A549 (cell line): ENCODE data around the gene MANF. TPM values are rescaled to one million over a fixed set of nuclear protein-coding genes. Genes with fewer than 3 reads are reported as not detected.

Experiments
- ATAC-seq, 2 experiments: fragments of 200-7000 bp in 1 of 2; fragments of >200 bp in 1 of 2; cut with Nextera tagmentation in 1 of 2; cut with Tn5 transposase in 1 of 2; 3 replicates each; pipeline versions ENCODE4 v1.8.0 to v1.9.1; 2018 to 2020; ENCODE audit warnings: mild to moderate bottlenecking in 1 of 2, moderate library complexity in 1 of 2
- CTCF ChIA-PET: fragments of 300-600 bp; sonication (Branson Sonifier 250); formaldehyde crosslinking; extraction: SDS; loops from one replicate; lab custom pipeline; 2021; ENCODE audit warnings: antibody characterized with exemption, inconsistent platforms; lab: Yijun Ruan, JAX
- POLR2A ChIA-PET: fragments of 350-600 bp; formaldehyde crosslinking; extraction: SDS; loops from one replicate; lab custom pipeline; 2021; ENCODE audit warnings: antibody characterized with exemption, inconsistent platforms; lab: Yijun Ruan, JAX
- DNase-seq, 2 experiments: peaks; one replicate each; pipeline versions ENCODE4 v3.0.0 to v3.0.0-alpha.2; 2011 to 2016; ENCODE audit warnings: low read depth in 1 of 2, low spot score in 1 of 2
- FAIRE-seq: peaks from 2 replicates; lab custom pipeline; 2011; peaks lifted over from hg19 to GRCh38; lab: Jason Lieb, UNC
- H3K27ac ChIP-seq, 2 experiments: fragments of >200 bp; sonication (Bioruptor Twin); formaldehyde crosslinking; 3 replicates each; pipeline ENCODE4 v1.5.1; 2016 to 2017
- H3K4me1 ChIP-seq: fragments of >200 bp; sonication (Bioruptor Twin); formaldehyde crosslinking; 3 replicates; pipeline ENCODE4 v1.6.1; 2016
- H3K4me2 ChIP-seq: fragments of >200 bp; sonication (Bioruptor Twin); formaldehyde crosslinking; 3 replicates; pipeline ENCODE4 v1.6.1; 2016
- H3K4me3 ChIP-seq: fragments of >200 bp; sonication (Bioruptor Twin); formaldehyde crosslinking; 3 replicates; pipeline ENCODE4 v1.5.1; 2016
- H3K9me3 ChIP-seq: fragments of >200 bp; sonication (Bioruptor Twin); formaldehyde crosslinking; 3 replicates; pipeline ENCODE4 v1.6.1; 2016
- BCL3 ChIP-seq: fragments of >200 bp; sonication (Bioruptor Twin); formaldehyde crosslinking; IDR thresholded peaks from 3 replicates; pipeline ENCODE4 v1.6.1; 2016
- BHLHE40 ChIP-seq: IDR thresholded peaks from 2 replicates; pipeline ENCODE4 v1.6.1; 2012; ENCODE audit warnings: low read depth, low read length, inconsistent platforms
- CBX2 ChIP-seq: fragments of 200-600 bp; sonication (generic); IDR thresholded peaks from 2 replicates; pipeline ENCODE4 v1.6.1; 2016; ENCODE audit warnings: low read depth, mild to moderate bottlenecking, borderline replicate concordance
- CHD2 ChIP-seq: fragments of 150-350 bp; IDR thresholded peaks from 2 replicates; pipeline ENCODE4 v1.6.1; 2014; ENCODE audit warnings: low read length; ENCODE audit not compliant: partially characterized antibody
- E2F6 ChIP-seq: IDR thresholded peaks from 2 replicates; pipeline ENCODE4 v1.6.1; 2012; ENCODE audit warnings: low read depth, borderline replicate concordance
- EHF ChIP-seq: fragments of 250-450 bp; sonication (Bioruptor Pico); IDR thresholded peaks from 2 replicates; pipeline ENCODE4 v1.5.0; 2020; ENCODE audit warnings: mild to moderate bottlenecking
- EHMT2 ChIP-seq: fragments of 200-600 bp; sonication (generic); IDR thresholded peaks from 2 replicates; pipeline ENCODE4 v1.6.1; 2016; ENCODE audit warnings: antibody characterized with exemption, low read depth, mild to moderate bottlenecking, moderate library complexity
- ELK1 ChIP-seq: fragments of 150-350 bp; IDR thresholded peaks from 2 replicates; pipeline ENCODE4 v1.6.1; 2014; ENCODE audit warnings: low read depth, mild to moderate bottlenecking, low read length
- ESRRA ChIP-seq: fragments of 150-350 bp; IDR thresholded peaks from 2 replicates; pipeline ENCODE4 v1.6.1; 2014; ENCODE audit warnings: mild to moderate bottlenecking, low read length, borderline replicate concordance
- FOSB ChIP-seq: fragments of 250-450 bp; sonication (Bioruptor Pico); IDR thresholded peaks from 2 replicates; pipeline ENCODE4 v1.5.0; 2020; ENCODE audit warnings: mild to moderate bottlenecking, moderate library complexity
- GATA3 ChIP-seq: IDR thresholded peaks from 2 replicates; pipeline ENCODE4 v1.6.1; 2012; ENCODE audit warnings: borderline replicate concordance
- HDAC2 ChIP-seq: fragments of 200-600 bp; sonication (generic); IDR thresholded peaks from 2 replicates; pipeline ENCODE4 v1.6.1; 2016
- MAZ ChIP-seq: fragments of 150-350 bp; IDR thresholded peaks from 2 replicates; pipeline ENCODE4 v1.6.1; 2014; ENCODE audit warnings: antibody characterized with exemption, low read depth, low read length, borderline replicate concordance
- PBX3 ChIP-seq: IDR thresholded peaks from 2 replicates; pipeline ENCODE4 v1.6.1; 2012
- PHF8 ChIP-seq: fragments of 200-600 bp; sonication (generic); IDR thresholded peaks from 2 replicates; pipeline ENCODE4 v1.6.1; 2016; ENCODE audit warnings: low read depth, mild to moderate bottlenecking, antibody characterized with exemption, moderate library complexity, borderline replicate concordance
- RAD21 ChIP-seq, 2 experiments: fragments of >200 bp in 1 of 2; sonication (Bioruptor Twin) in 1 of 2; formaldehyde crosslinking in 1 of 2; IDR thresholded peaks in 1 of 2; conservative IDR thresholded peaks in 1 of 2; 2 replicates in 1 of 2; 3 replicates in 1 of 2; pipeline ENCODE4 v1.6.1; 2012 to 2018; ENCODE audit warnings: inconsistent platforms in 1 of 2
- SMC3 ChIP-seq: fragments of >200 bp; sonication (Bioruptor Twin); formaldehyde crosslinking; IDR thresholded peaks from 3 replicates; pipeline ENCODE4 v1.6.1; 2018; ENCODE audit warnings: inconsistent platforms
- SREBF2 ChIP-seq: fragments of 450-650 bp; IDR thresholded peaks from 2 replicates; pipeline ENCODE4 v1.6.1; 2014; ENCODE audit warnings: mild to moderate bottlenecking, moderate library complexity
- USF2 ChIP-seq: fragments of 450-650 bp; IDR thresholded peaks from 2 replicates; pipeline ENCODE4 v1.6.1; 2014; ENCODE audit warnings: antibody characterized with exemption
- ZC3H11A ChIP-seq: fragments of 450-650 bp; IDR thresholded peaks from 2 replicates; pipeline ENCODE4 v1.6.1; 2014; ENCODE audit warnings: antibody characterized with exemption, mild to moderate bottlenecking
- WGBS: methylation state at CpG from one replicate; pipeline ENCODE4 v1.1.6; 2017; ENCODE audit errors: missing lambda C conversion rate; 5-methylcytosine and 5-hydroxymethylcytosine counted together
- polyA plus RNA-seq, 4 experiments: library from polyadenylated mRNA; depleted of rRNA in 3 of 4; stranded (reverse); fragments of >200 nt; fragmentation: RNase III in 1 of 4; extraction: RNeasy Plus Mini Kit Qiagen cat#74134 plus additional on column Dnase treatment in 1 of 4; gene quantifications; 2 replicates in 3 of 4; 3 replicates in 1 of 4; pipeline ENCODE4 v1.2.3, GENCODE V29; 2011 to 2017

Gene MANF
- polyA plus RNA-seq, 2 of the 4 experiments (the other 2 are of a cell fraction) = 67.8 to 84.9 TPM

- no peak for TF ChIP-seq HDAC2
- no peak for TF ChIP-seq EHF (CRISPR knock-in tag)
- no peak for TF ChIP-seq PHF8
- TF ChIP-seq, all 56 proteins: peak for 0
Measured at GRCh38 chr3:51378726-51379125, 6.4 kb upstream of the MANF start (continued).

GRCh38 chr3:51379301-51379700 lies 5.8 kb upstream of the MANF start:
- Histone ChIP-seq H3K9me3 (no peaks in the 10 kb centered on the region), H3K4me2 (no peak overlapping the region), H3K4me1 (peaks cover 8% of the 10 kb centered on the region; the same call in 2 of the 3 replicates), H3K27ac (no peak overlapping the region), H3K4me3 (no peak overlapping the region)
- TF ChIP-seq BHLHE40 (no peak), PBX3 (no peak), CHD2 (no peak), SREBF2 (no peak), MAZ (no peak)
- ATAC-seq = no peak
- no peak for FAIRE-seq
- ChIA-PET CTCF (interaction anchor here (5.3 to 13.9 kb wide), 2 partner anchors 10 to 762 kb away, joined by 28 to 115 read pairs; partner anchors contain the start of gene MAPKAPK3), POLR2A (no interaction called here)
- WGBS = 56% methylated on average over 2 of the region's 8 CpGs
- DNase-seq = no peak

GRCh38 chr3:51379746-51380455 lies 5.2 kb upstream of the MANF start:
- WGBS = 100% methylated on average over 1 of the region's 8 CpGs

More at GRCh38 chr3:51379746-51380455, 5.2 kb upstream of the MANF start:
- CTCF ChIA-PET = interaction anchor here (5.3 to 13.9 kb wide), 2 partner anchors 9 to 763 kb away, joined by 28 to 115 read pairs; partner anchors contain the start of gene MAPKAPK3
- no peaks in the 10 kb centered on the region for H3K9me3 ChIP-seq
- ATAC-seq (no peak), FAIRE-seq (no peak), DNase-seq (no peak)
- no peak overlapping the region for H3K27ac ChIP-seq
- peaks cover 8% of the 10 kb centered on the region; the same call in 2 of the 3 replicates for H3K4me1 ChIP-seq
- TF ChIP-seq USF2 (no peak), E2F6 (no peak), BCL3 (no peak), EHMT2 (no peak), FOSB (no peak), GATA3 (no peak), RAD21 (conservative IDR thresholded peaks at IDR 0.05 in 1 of 2, IDR thresholded peaks at IDR 0.05 in 1 of 2) (no peak), SMC3 (no peak), CBX2 (no peak), ELK1 (no peak), EHF (CRISPR knock-in tag) (no peak), ZC3H11A (no peak), ESRRA (no peak)
- H3K4me3 ChIP-seq = no peak overlapping the region
- H3K4me2 ChIP-seq = no peak overlapping the region
- POLR2A ChIA-PET = no interaction called here
